SK-N-MC (cell line): Measurements from ENCODE around the gene EWSR1.

ENCODE experiments used
- EZH2 ChIP-seq: fragments of 200-600 bp; sonication (generic); IDR thresholded peaks from one replicate; pipeline ENCODE4 v1.6.1; 2017; ENCODE audit warnings: antibody characterized with exemption
- FOXP2 ChIP-seq: optimal IDR thresholded peaks from 2 replicates; pipeline ENCODE3; 2011; ENCODE audit warnings: mild to moderate bottlenecking, moderate library complexity; ENCODE audit not compliant: insufficient read depth; ENCODE audit errors: extremely low read length, control extremely low read depth
- POLR2AphosphoS5 ChIP-seq: IDR thresholded peaks from 2 replicates; pipeline ENCODE4 v1.6.1; 2012; ENCODE audit warnings: mild to moderate bottlenecking, low read depth, low read length, borderline replicate concordance

DNA sequence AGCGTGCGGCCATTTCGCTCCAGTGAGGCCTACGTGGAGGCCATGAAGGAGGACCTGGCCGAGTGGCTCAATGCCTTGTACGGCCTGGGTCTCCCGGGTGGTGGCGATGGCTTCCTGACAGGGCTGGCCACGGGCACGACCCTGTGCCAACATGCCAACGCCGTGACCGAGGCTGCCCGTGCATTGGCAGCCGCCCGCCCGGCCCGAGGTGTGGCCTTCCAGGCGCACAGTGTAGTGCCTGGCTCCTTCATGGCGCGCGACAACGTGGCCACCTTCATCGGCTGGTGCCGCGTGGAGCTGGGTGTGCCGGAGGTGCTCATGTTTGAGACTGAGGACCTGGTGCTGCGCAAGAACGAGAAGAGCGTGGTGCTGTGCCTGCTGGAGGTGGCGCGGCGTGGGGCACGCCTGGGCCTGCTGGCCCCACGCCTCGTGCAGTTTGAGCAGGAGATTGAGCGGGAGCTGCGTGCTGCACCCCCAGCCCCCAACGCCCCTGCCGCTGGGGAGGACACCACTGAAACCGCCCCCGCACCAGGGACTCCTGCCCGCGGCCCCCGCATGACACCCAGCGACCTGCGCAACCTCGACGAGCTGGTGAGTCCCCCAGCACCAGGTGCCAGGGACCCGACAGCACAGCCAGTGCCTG is 40.2 kb downstream of the EWSR1 start:
- TF ChIP-seq POLR2AphosphoS5, result no peak
- no peak for TF ChIP-seq EZH2
- no peak for TF ChIP-seq FOXP2
